GM21717 (cell line): ENCODE data around the gene KCNT1.

ENCODE experiments used
- ATAC-seq: cut with Tn5 transposase; IDR thresholded peaks from one replicate; pipeline ENCODE4 v1.9.1; 2021; ENCODE audit warnings: mild to moderate bottlenecking, moderate library complexity; ENCODE audit not compliant: unreplicated experiment

KCNT1 gene

DNA sequence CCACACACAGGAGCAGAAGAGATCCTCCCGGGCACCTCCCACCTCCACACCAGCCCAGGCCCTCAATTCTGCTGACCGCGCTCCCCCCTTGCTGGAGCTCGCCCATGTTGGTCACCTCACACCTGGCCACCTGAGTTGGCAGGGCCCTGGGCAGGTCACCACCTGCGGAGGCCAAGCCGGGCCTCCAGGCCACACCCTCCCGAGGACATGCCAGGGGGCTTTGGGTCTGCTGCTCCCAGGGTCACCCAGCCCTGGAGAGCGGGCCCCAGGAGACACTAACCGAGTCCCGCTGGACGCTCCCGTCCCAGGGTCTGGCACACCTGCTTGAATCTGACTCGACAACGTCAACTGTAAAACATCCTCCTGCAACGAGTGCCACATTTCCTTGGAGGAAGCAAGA is 4.8 kb upstream of the KCNT1 start:
- no peak for ATAC-seq

DNA sequence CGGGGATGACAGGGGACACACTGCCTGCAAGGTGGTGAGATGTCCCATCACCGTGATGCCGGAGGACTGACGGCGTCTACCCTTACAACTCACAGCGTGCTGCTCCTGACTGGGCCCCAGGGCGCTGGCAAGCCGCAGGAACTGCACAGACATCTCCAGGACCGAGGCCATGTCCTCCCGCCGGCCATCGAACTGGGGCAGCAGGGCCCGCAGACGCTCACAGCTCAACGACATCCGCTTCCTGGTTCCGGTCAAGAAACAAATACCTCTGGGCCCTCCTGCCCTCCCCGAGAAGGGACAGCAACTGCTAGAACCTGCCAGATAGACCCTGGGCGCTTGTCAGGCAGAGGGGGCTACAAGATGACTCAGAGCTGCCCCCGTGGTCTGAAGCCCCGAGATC is 3.7 kb upstream of the KCNT1 start:
- no peak for ATAC-seq

DNA sequence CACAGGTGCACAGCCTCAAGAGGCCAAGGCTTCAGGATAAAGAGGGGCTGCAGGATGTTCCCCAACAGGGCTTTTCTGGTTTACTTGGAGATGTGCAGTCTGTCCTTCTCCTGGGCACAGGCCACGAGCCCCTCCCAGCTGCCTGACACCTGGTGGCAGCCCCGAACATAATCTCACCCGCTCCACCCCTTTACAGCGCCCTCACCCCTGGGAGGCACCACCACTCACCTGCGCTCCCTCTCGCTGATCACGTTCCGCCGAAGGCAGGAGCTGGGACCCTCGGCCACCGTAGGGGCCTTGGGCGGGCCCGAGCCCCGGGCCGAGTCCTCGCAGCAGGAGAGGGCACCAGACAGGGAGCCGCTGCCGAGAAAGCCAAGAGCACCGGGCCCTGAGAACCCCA is 3.2 kb upstream of the KCNT1 start:
- no peak for ATAC-seq

DNA sequence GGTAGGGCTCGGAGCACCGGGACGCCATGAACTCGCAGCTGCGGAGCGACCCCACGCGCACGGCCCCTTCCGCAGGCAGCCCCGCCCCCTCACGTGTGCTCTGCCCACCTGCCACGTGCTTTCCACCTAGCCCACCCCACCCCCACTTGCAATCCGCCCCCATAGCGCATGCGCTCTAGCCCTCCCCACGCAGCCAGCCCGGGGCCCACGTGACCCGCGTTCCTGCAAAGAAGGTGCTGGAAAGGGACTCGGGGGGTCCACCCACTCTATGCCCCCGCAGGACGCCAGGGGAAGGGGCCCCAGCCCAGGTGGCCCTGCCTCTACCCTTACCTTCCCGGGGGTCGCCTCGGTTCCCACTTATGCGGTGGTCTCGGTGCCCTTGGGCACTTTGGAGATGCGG is 2.5 kb upstream of the KCNT1 start, which contains the start of gene SOHLH1:
TSS of gene SOHLH1 (minus strand) at position 42 of the 400 bp plus-strand sequence. CDS start at position 28, 14 bp downstream.
- ATAC-seq, result no peak

DNA sequence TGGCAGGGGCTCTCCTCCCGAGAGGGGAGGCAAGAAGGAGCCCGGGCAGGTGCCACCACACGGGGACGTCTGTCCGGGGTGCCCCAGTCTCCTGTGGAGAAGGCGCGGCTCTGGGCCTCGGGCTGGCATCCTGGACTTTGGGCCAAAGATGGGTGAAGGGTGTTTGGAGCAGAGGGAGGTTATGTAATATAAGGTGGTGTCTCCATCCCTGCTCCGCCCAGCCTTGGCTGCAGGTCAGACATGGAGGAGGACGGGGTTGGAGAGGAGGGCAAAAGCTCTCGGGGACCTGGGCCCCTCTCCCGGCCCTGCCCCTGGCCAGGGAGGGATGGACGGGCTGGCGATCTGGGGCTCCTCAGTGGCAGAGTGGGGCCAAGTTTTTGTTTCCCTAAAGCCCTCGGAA is 1.5 kb upstream of the KCNT1 start:
- ATAC-seq, result no peak

DNA sequence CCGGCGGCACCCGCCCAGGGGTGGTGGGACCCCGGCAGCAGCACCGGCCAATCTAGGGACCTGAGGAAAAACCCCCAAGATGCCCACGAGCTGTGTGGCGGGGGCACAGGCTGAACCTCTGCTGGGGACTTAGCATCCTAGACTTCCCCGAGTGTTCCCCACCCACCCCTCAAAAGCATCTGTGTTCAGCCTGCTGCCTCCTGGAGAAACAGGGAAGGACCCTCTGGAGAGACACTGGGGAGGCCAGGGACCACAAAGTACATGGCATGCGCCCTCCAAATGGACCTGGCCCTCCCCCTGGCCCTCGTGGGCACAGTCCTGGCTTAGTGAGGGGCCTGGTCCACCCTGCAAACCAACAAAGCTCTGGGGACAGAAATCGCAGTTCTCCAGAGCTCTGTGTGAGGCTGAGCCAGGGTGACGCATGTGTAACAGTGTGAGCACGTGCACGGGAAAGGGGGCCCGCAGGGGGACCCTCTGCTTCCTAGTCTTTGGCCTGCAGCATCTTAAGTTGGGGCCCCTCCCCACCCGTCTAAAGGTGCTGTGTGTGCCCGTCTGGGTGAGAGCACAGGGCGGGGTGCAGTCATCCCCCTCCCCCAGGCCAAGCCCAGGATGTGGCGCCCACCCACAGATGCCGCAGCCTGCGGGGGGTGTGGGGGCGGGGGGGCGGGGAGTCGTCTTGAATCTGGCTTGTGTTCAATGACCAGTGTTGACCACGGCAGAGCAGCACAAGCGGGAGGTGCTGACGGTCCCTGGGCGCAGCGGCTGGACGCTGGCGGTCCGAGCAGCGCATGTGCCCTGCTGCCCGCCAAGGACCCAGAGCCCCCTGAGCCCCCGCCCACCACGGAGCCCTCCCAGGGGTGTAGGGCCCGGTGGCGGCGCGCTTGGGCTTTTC is 672 bp upstream of the KCNT1 start:
- no peak for ATAC-seq

DNA sequence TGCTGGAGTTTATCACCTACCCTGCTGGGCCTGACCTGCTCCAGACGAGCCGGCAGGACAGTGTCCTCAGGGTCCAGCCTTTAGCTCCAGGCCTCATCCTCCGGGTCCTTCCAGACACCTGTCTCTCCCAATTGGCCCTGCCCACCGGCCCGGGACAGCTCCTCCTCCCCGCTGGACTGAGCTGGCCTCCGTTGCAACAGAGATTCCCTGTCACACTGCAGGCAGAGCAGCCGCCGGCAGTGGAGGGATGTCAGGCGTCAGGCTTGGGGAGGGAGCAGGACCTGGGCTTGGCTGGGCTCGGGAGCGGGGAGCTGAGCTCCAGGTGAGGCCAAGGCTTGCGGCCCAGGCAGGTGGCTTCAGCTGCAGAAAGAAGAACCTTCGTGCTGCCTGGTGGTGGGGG is 1.7 kb downstream of the KCNT1 start:
- ATAC-seq, result no peak

DNA sequence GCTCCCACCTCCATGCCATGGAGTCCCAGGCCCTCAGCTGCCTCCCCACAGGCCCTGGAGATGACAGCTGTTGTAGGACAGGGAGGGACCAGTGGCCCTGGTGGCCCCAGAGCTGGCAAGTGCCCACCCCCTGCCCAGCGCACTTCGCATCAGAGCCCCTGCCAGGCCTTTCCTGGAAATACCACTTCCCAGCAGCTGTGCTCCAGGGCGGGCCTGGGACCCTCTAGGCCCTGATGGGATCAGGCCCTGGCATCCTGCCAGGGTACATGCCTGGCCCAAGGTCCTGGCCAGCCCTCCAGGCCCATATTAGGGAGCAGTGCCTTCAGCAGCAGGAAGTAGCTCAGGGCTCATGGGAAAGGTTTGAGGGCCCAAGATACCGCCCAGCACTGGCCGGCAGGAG is 2.5 kb downstream of the KCNT1 start:
- ATAC-seq, result no peak

DNA sequence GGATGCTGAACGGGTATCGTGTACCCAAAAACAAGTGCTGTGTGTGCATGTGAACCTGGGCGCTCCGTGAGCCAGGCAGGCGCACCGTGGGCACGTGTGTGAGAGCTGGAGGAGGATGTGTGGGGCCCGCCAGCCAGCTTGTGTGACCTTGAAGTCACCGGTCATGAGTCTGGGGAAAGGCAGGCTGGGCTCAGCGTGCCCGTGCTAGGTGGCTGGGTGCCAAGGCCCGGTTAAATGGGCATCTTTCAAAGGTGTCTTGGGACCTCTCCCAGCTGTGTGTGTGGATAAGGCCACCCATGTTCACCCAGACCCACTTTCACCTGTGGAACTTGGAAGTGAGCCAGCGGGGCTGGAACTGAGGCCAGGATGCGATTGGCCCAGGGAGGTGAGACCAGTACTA is 3.4 kb downstream of the KCNT1 start:
- no peak for ATAC-seq

DNA sequence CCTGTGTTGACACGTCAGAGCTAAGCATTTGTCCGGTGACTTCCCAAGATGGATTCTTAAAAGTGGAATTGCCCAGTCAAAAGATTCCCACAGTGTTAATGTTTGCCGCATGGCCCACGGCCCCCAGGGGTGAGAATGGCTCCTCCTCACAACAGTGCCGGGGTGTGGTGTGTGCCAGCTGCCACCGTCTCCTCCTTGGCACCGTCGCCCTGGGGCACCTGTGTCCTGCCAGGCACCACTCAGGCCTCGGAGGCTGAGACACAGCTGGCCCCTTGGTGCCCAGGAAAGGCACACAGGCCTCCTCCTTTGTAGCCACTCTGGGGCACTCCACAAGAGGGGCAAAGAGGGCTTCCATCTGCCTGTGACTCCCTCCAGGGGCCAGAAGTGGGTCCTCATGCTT is 4.3 kb downstream of the KCNT1 start:
- no peak for ATAC-seq

DNA sequence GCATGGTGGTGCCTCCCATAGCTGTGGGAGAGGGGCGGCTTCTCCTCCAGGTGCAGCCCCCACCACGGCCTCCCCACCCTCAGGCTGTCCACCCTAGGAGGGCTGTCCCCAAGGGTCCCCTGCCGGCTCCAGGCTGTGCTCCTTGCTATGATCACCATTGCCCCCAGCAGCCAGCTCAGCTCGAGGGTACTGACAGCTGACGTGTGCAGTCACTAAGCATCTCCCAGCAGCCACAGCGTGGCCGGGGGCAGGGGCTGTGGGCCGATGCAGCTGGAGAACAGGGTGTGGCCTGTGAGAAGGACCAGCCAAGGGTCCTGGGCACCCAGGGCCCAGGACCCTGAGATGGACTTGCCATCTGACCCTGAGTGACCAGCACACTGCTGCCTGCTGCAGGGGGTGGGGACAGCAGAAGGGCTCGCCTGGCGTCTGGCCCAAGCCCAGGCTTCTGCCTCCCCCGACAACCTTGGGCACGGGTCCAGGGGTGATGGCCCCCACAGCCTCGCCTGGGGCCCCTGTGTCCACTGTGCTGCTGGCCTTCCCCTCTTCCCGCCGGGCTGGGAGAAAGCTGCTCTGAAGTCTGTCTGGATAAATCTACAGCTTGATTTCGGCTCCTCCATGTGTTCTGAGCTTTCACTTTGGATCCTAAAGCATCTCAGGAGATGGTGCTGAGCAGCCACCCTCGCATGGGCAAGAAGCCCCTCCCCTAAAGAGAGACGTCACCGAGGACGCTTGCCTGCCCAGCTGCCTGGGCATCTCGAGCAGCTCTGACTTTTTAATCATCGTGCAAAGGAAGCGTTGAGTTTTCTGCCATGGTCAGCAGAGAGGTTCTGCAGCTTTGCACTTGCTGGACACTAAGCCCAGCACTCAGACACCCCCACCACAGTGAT is 5.5 kb downstream of the KCNT1 start:
- ATAC-seq, result no peak

DNA sequence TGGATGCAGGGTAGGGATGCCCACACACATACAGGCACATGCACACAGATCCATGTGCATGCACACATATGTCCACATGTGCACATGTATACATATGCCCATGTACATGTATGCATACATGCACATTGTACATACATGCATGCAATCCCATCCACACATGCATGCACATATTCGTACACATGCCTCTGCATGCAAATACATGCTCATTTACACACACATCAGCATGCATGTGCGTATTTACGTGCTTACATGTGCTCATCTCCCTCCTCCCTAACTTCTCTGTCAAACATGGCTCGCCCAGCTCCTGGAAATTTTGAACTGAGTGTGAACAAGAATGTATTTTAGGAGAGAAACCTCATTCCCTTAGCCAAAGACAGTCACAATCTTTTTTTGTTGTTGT is 6.2 kb downstream of the KCNT1 start:
- no peak for ATAC-seq

DNA sequence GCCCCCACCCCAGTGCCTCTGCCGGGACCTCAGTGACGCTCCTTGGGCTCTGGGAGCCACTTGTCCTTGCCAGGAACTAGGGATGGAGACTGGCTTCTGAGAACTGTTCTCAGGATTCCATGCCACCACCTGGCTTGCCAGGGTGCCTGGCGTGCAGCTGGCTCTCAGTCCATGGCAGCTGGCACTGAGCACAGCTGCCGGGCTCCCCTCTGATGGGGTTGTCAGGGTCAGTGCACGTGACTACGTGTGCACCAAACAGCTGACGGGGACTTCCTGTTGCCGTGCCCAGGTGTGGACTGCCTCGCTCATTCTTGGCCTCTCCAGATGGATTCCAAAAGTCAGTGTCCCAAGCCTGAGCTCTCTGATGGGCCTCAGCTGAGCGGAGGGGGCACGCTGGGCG is 9.4 kb downstream of the KCNT1 start:
- ATAC-seq, result no peak

DNA sequence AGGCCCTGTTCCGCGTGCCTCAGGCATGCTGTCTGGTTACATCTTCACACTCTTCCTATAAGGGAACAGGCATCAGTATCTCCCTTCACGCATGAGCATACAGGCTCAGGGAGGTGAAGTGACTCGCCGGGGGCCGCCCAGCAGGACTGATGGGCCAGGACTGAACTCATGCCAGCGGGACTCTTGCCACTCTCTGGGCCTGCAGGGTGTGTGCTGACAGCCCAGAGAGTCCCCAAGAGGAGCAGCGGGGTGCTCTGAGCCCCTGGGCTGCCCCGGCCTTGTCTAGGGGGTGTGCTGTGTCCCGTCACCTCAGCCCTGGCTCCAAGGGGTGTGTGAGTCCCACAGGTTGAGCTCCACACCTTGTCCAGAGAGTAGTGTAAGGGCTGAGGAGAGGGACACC is 9.9 kb downstream of the KCNT1 start:
- no peak for ATAC-seq

DNA sequence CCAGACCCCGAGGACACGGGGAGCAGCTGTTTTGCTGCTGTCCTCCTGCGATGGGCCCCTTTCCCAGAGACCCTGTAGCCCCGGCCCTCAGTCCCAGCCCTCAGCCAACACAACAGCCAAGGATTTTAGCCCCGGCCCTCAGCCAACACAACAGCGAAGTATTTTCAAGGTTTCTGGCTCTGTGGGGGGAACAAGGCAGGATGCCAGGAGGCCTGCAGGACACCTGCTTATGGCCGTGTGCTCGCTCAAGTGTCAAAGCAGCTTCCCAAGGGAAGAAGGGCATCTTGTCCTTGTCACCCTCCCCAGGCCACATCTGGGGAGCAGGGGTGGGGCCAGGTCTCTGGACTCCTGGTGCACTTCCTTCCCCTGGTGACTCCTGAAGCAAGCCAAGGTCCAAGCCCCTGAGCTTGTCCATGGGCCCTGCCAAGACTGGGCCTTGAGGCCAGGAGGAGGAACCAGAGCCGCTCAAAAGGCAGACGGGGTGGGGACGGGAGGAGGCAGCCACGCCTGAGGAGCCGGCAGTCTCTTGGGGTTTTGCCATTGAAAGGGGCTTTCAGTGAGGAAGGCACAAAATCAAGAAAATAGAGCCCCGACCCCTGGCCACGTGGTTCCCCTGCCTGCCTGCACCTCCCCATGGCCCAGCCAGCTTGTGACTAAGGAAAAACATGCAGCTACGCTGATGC is 10.8 kb downstream of the KCNT1 start:
- no peak for ATAC-seq

DNA sequence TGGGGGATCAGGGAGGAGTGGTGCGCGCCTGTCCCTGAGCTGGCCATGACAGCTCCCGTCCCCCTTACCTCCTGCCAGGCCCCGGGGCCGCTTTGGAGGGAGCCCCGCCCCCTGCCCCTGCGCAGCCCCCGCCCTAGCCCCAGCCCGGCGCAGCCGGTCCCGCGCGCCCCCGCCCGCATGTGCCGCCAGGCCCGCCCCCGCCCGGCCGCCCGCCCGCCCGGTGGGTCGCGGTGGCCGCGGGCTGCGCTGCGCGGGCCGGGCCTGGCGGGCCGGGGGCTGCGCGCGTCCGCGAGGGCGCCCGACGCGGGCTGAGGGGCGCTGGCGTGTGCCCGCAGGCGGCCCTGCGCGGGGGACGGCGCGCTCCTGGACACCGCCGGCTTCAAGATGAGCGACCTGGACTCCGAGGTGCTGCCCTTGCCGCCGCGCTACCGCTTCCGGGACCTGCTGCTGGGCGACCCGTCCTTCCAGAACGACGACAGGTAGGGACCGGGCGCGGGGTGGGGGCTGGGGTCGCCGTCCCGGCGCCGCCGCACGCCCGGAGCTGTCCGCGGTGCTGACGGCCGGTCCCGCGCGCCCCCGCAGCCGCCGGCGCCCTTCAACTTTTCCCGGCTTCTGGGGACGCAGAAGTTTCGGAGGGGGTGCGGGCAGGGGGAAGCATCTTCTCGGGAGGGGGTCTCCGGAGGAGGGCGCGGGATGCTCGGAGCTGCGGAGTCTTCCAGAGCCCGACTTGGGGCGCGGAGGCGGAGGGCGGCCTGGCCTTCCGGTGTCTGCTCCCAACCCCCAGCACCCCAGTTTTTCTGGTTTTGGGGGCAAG is 12.5 kb downstream of the KCNT1 start:
- no peak for ATAC-seq

DNA sequence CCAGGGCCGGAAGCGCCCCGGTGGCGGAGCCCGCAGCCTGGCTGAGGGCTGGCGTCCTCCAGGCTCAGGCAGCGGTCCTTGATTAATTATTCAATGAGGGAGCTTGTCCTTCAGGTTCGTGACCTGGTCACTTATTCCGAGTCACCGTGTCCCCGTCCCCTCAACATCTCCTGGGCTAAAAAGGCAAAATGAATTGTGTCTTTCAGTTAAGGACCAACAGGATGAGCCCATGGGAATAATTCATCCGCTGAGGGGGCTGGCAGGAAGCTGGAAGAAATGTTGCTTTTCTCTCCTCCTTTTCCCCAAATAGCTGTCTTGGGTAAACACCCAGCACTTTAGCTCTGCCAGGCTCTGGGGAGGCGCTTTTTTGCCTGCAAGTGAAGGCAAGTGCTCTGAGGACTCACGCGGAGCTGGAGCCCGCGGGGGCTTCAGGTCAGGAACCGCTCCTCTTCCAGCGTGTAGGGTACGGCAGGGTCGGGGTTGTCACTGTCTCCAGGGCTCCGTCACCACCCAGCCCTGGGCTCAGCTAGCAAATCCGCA is 13.1 kb downstream of the KCNT1 start:
- no peak for ATAC-seq

DNA sequence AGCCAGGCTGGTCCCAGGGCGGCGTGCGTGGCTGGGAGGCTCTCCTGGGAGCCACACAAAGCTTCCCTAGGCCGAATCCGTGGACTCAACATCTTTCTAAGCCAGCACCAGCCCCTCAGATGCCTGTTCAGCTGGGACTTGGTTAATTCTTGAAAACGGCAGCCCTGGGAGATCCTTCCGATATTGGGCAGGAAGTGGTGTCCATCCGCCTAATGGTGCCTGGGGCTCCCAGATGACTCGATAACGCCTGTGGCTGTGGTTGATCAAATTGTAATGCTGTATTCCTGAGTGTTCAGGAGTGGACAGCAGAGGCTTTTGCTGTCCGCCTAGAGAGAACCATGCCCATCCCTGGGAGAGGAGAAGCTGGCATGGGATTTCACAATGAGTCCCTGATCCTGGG is 14.1 kb downstream of the KCNT1 start:
- no peak for ATAC-seq

DNA sequence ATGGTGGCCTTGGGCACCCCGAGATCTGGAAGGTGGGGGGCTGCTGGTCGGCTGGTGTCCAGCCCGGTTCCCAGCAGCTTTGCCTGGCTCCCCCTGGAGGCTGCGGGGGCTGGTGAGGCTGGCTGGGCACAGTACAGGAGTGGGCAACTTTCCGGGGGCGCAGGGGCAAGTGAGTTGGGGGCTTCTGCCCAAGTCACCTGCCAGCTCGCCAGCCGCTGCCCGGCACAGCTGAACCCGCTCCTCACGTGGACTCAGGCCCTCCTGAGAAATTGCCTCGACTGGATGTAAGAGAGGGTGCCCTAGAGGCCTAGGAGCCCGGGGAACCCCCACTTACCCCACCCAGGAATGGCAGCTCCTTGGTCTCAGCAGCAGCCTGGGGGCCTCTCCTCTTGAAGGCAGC is 15.4 kb downstream of the KCNT1 start:
- ATAC-seq, result no peak

DNA sequence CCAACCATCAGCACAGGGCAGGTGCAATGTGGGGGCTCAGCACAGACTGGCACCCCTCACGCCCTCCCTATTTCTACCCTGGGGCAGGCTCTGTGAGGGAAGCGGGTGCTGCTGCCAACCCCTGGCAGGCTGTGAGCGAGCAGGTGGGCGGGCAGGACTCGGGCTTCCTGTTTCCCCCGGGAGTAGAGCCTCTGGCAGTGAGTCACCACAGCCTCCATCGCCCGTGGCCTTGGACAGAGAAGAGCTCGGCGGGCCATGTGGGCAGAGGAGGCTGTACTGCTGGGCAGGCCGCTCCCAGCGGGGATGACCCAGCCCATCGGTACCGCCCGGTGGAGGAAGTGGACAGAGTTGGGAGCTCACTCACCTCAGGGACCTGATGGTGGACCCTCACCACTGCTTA is 16.6 kb downstream of the KCNT1 start:
- ATAC-seq, result no peak
